GM19351 (cell line): ENCODE results near the gene SIM1.

Experiments used
- ATAC-seq: cut with Tn5 transposase; IDR thresholded peaks from one replicate; pipeline ENCODE4 v1.9.1; 2021; ENCODE audit warnings: mild to moderate bottlenecking, moderate library complexity; ENCODE audit not compliant: unreplicated experiment

Gene SIM1

GRCh38 chr6:100470422-100471120 lies 5.8 kb upstream of the SIM1 start:
- no peak for ATAC-seq

DNA sequence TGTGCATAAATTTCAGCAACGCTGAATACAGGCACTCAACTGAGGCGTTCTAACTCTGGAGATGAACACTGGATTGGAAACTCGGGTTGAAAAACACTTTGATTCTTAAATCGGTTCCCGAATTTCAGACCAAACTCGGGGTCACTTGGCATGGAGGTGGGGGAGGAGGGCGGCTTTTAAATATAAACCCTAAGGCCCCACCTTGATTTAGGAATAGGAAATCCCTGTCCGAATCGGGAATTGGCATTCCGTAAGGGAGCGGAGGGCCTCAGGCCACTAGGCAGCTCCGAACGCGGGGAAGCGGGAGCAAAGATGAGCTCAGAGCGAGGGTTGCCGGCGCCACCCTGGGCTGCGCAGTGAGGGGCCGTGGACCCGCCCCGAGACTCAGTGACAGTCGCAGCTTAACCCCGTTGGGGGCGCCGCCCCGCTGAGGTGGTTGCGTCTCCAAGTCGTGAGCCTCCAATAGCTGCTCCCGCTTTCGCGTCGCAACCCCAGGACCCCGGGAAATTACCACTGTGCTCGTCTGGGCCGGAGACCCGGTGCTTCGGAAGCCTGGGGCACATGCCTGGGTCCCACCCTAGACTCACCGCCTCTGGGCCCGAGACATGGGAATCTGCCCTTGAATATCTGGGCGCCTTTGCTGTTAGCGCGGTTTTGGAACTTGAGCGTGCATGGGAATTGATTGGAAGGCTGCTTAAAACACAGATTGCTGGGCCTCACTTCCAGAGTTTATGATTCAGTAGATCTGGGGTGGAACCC lies 4.6 kb upstream of the SIM1 start:
- ATAC-seq: no peak

- ATAC-seq: no peak
These were observed 3.4 kb upstream of the SIM1 start for GRCh38 chr6:100468016-100468622.

GRCh38 chr6:100467129-100468015 lies 2.7 kb upstream of the SIM1 start:
- no peak for ATAC-seq

DNA sequence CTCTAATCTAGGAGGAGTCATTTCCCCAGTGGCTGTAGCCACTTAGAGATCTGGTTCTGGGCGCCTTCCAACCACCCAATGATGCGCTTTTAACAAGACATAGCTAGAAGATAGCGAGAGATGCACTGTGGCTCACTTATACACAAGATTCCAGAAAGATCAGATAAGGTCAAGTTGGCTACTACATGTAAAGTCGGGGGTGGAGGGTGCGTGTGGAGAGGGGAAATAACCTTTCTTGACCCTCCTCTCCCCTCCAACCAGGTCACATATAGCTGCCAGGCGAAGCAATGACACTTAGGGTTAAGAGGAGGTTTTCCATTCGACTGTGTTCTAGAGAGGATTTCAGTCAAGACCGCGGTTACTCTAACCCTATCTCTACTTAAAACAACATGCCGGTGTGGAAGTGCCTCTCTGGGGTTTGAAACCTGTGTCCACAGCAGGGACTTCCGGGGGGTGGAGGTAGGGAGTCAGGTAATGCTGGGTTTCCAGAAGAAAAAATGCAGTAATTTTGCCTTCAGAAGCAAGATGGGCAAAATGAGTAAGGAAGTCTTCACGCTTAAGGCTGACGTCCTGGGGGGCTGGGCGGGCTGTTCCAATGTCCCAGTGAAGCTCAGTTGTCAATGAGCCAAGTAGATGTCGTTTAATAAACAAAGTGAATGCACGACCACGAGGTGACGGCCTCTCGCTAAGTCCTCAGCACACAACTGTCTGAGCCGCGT lies 1.8 kb upstream of the SIM1 start:
- no peak for ATAC-seq

GRCh38 chr6:100465701-100466409 lies 1.1 kb upstream of the SIM1 start:
- ATAC-seq: no peak

DNA sequence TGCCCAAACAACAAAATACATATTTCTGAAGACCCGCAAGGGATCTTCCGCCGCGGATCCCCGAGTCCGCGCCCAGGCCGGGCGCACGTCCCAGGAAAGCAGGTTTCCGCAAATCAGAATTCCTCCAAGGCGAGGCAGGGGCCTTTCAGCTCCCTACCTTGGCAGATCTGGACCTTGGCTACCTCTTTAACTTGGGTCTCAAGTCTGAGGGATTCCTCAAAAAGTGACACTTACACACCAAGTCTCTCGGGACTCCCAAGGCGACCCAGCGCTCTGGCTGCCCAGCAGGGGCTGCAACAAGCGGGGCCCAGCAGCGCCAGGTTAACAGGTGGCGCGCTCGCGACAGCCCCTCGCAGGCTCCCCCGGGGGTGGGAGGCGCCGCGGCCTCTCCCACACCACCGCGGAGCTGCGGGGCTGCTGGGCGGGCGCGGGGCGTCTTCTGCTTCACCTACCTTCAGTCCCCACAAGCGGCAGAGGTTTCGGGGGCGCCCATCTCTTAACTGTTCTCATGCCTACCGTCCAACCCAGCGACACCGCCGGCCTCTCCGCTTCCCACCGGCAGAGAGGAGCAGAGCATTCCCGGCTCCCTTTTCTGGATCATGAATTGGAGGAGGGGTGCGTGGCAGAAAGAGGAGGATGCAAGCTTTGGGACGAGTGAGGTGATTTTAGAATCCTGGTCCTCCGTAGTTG lies 414 bp downstream of the SIM1 start:
- no peak for ATAC-seq

- ATAC-seq: no peak
These were observed 1.0 kb downstream of the SIM1 start for GRCh38 chr6:100463630-100464161.

- ATAC-seq: no peak
These were observed 1.8 kb downstream of the SIM1 start for GRCh38 chr6:100462706-100463629.

GRCh38 chr6:100461917-100462705 lies 2.6 kb downstream of the SIM1 start:
- no peak for ATAC-seq

DNA sequence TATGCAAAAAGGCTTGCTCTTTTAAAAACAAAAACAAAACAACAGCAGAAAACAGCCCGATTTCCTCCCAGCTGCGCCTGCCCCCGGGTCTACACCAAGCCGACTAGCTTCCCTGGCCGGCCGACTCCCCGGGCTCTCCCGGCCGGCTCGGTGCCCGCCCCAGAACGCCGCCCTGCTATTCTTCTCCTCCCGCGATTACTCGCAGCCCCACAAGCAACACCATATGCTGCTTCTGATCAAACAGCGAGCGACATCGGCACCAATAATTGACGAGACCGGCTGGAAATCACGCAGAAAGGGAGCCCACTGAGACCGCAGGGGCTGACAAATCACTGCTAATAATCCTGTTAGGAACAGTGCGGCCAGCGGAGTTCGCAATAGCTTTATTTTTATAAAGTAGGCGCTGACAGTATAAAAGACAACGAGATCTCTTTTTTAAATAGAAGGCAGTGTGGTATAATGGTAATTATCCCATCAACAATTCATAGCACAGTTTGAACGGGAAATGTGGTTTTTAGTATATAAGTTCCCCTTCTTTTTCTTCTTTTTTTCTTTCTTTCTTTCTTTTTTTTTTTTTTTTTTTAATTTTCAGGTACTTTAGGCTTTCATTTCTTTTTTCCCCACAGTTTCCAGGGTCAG lies 3.3 kb downstream of the SIM1 start:
- no peak for ATAC-seq

DNA sequence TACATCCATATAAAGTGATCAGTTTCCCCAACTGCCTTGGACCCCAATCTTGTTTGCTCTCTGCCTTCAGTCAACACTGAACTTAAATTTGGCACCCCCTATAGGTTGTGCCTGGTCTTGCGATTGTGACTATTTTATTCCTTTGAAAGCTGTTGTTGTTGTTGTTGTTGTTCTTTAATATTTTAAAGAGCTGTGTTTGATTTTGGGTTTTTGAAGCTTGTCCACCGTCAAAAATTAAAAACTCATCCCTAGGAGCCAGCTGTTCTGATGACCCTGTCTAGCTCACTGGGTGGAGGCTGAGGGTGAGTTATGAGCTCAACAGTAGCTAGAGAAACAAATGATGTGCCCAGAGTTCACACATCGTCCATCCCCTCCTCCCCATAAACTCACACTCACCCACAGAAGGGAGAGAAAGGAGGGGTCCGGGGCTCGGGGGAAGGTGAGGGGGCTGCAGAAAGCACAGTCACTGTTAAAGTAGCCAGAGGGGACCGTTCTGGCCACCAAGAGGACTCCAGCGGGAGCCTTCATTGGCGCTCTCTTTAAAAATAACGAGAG lies 4.0 kb downstream of the SIM1 start:
- ATAC-seq: no peak

DNA sequence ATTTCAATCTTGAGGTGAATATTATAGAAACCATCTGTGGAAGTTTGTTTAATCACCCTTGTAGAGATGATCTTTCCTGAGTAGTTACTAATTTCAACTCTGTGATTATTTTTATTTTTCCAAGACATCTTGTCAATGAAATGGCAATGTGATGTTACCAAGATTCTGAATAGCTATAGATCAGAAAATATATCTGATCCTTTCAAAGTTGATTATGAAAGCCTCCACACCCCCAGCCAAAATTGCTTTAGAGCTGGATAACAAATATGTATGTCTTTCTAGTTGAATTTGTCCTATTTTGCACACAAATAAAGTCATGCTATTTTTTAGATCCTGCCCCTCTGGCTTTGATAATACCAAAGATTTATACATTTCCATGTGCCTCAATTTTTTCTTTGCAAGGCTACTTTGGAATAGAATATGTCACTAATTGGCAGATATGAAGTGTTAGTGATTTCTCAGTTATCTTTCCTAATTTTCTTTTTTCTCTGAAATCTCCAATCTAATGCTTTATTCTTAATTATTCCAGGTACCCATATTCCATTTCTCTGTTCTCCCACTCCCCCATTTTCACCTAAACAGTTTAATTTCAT lies 5.0 kb downstream of the SIM1 start:
- ATAC-seq: no peak

DNA sequence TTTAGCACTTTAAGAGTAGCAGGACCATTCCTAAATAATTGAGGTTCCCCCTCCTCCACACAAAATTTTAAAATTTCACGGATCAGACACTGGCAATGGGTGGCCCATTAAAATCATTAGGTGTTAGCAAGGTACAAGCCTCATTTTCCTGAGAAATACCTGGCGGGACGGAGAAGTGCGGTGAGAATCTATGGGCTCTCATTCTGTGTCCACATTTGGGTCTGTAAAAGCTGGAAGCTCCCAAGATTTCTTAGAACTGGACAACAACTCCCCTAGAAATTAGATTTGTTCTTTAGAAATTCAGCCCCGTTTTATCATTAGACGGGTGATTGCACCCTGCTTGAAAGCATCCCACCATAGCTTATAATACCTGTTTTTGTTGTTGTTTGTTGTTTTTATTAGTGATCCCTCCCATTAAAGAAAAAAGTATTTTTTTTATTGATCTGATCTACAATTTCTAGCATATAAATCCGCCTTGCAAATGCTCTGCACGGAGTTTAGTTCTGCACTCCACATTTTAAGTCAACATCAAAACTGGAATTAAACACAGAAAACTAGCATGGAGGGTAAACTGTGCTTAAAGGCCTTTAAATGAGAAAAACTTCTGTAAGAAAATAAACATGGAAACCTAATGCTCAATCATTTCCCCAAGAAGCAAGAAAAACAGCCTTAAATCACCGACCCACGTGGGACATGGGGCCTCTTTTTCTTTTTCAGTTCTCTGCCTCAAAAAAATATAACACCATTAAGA lies 5.7 kb downstream of the SIM1 start:
- ATAC-seq: no peak

- ATAC-seq: no peak
These were observed 7.3 kb downstream of the SIM1 start for GRCh38 chr6:100457311-100457990.
